ENCODE results near the gene C6orf15.

The C6orf15 gene

DNA sequence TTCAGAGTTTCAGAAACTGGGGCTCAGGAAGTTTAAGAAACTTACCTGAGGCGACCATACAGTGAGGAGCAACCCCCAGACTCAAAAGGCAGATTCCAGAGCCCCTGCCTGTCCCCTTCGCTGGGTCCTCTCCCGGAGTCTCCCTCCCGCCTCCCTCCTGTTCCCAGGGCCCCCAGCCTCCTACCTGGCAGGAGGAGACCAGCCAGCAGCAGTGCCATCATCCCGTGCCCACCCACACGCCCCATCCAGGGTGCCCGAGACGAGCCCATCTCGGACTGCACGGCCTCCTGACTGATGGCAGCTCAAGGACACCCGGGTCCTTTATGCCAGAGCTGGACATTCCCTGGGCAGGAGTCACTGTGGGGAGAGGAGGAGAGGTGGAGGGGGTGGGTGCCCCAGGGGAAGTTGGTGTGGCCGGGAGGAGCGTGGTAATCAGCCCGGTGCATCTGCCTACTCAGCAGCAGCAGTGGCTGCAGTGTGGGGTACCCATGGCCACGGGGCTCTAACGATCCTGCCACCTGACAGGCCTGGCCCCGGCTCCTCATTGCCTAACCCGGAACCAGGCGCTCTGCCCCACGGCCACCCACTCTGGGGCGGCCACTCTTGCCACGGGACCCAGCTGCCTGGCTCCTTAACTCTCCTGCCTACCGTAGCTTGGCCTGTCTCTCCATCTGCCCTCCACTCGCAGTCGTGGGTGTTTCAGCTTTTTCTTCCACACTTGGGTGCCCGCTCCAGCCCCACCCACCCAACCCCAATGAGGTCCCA lies 8.0 kb upstream of the C6orf15 start, which contains the start of gene CDSN:
TSS of gene CDSN (minus strand) at position 296 of the 765 bp plus-strand sequence. CDS start at position 269, 27 bp downstream.
- TF ChIP-seq, protein P1, sequence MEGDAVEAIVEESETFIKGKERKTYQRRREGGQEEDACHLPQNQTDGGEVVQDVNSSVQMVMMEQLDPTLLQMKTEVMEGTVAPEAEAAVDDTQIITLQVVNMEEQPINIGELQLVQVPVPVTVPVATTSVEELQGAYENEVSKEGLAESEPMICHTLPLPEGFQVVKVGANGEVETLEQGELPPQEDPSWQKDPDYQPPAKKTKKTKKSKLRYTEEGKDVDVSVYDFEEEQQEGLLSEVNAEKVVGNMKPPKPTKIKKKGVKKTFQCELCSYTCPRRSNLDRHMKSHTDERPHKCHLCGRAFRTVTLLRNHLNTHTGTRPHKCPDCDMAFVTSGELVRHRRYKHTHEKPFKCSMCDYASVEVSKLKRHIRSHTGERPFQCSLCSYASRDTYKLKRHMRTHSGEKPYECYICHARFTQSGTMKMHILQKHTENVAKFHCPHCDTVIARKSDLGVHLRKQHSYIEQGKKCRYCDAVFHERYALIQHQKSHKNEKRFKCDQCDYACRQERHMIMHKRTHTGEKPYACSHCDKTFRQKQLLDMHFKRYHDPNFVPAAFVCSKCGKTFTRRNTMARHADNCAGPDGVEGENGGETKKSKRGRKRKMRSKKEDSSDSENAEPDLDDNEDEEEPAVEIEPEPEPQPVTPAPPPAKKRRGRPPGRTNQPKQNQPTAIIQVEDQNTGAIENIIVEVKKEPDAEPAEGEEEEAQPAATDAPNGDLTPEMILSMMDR (conservative IDR thresholded peaks at IDR 0.05; ENCODE audit: low read depth, low read length) = no peak
- H3K4me3 ChIP-seq (IDR thresholded peaks at IDR 0.05; ENCODE audit: insufficient read depth, low read depth, low read length) = no peak within 1 kb of the TSS
- H2AFZ ChIP-seq (ENCODE audit: low read depth) = no peak within 1 kb of the TSS
- H3K9ac ChIP-seq = no peak within 1 kb of the TSS
- H3K79me2 ChIP-seq (ENCODE audit: insufficient read depth, low read depth) = no peaks in the 10 kb centered on the region
- H3K4me1 ChIP-seq (ENCODE audit: low read depth, poor library complexity, severe bottlenecking) = no peaks in the 10 kb centered on the region
- H3K4me2 ChIP-seq = no peak within 1 kb of the TSS
- H3K27ac ChIP-seq = no peak within 1 kb of the TSS
- H3K27me3 ChIP-seq (ENCODE audit: insufficient read depth, low read depth) = peaks cover 43% of the 10 kb centered on the region; the same call in 1 of the 2 replicates
- no peaks in the 10 kb centered on the region for H3K36me3 ChIP-seq (ENCODE audit: insufficient read depth)
- H4K20me1 ChIP-seq (ENCODE audit: insufficient read depth) = no peaks in the 10 kb centered on the region

DNA sequence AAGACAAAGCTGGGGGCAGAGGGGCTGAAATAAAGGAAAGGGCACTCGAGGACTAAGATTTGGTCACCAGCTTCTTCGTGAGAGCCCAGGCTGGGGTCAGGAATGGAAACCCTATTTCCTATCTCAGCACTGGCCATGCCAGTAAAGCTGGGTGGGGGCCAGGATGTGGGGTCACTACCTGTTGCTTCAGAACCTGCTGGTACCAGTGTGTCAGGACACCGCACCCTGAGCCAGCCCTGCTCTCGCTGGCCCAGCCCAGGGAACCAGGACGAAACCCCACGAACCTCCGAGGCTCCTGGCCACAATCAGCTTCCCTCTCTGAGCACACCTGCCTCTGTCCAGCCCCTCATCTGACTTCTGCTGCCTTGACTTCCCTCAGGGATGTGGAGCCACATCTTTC lies 5.8 kb upstream of the C6orf15 start:
- H3K27me3 ChIP-seq (ENCODE audit: insufficient read depth, low read depth) = peaks cover 48% of the 10 kb centered on the region; the same call in 1 of the 2 replicates
- TF ChIP-seq, protein P1 (conservative IDR thresholded peaks at IDR 0.05; ENCODE audit: low read depth, low read length) = no peak
- no peaks in the 10 kb centered on the region for H3K36me3 ChIP-seq (ENCODE audit: insufficient read depth)
- no peaks in the 10 kb centered on the region for H4K20me1 ChIP-seq (ENCODE audit: insufficient read depth)
- no peak overlapping the region for H3K4me3 ChIP-seq (IDR thresholded peaks at IDR 0.05; ENCODE audit: insufficient read depth, low read depth, low read length)
- no peak overlapping the region for H3K27ac ChIP-seq
- H3K4me1 ChIP-seq (ENCODE audit: low read depth, poor library complexity, severe bottlenecking) = no peaks in the 10 kb centered on the region
- H3K79me2 ChIP-seq (ENCODE audit: insufficient read depth, low read depth) = no peaks in the 10 kb centered on the region
- H2AFZ ChIP-seq (ENCODE audit: low read depth) = no peak overlapping the region
- no peak overlapping the region for H3K9ac ChIP-seq
- H3K4me2 ChIP-seq = no peak overlapping the region

DNA sequence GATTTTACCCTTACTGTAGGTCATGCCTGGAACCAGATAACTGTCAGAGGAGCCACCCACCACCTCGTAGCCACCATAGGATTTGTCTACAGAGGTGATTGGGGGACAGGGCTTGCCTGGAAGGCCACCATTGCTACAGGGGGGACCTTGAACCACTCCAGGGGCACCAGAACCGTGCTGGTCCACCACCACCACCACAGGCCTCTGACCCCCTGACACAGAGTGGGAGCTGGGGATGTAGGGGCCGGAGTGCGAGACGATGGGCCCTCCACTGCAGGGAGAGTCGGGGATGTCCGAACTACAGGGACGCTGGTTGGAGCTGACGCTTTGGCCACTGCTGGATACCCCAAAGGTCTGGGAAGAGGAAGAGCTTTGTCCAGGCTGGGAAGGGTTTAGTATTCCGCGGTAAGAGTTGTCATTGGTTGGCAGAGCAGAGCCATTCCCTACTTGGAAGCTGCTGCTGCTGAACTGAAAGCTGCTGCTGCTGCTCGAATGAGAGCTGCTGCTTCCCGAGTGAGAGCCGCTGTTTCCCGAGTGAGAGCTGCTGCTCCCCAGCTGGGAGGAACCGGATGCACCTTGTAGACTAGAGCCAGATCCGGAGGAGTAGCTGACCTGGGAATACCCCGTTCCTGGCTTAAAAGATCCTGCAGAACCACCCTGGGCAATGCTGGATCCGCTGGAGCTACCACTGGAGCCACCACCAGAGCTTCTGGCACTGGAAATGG lies 4.4 kb upstream of the C6orf15 start:
- no peak overlapping the region for H3K9ac ChIP-seq
- TF ChIP-seq, protein P1 (conservative IDR thresholded peaks at IDR 0.05; ENCODE audit: low read depth, low read length) = no peak
- no peaks in the 10 kb centered on the region for H3K36me3 ChIP-seq (ENCODE audit: insufficient read depth)
- H3K4me2 ChIP-seq = no peak overlapping the region
- H3K27me3 ChIP-seq (ENCODE audit: insufficient read depth, low read depth) = peaks cover 45% of the 10 kb centered on the region; the same call in 1 of the 2 replicates
- H3K4me3 ChIP-seq (IDR thresholded peaks at IDR 0.05; ENCODE audit: insufficient read depth, low read depth, low read length) = no peak overlapping the region
- H3K27ac ChIP-seq = no peak overlapping the region
- H2AFZ ChIP-seq (ENCODE audit: low read depth) = no peak overlapping the region
- H4K20me1 ChIP-seq (ENCODE audit: insufficient read depth) = no peaks in the 10 kb centered on the region
- H3K79me2 ChIP-seq (ENCODE audit: insufficient read depth, low read depth) = no peaks in the 10 kb centered on the region
- H3K4me1 ChIP-seq (ENCODE audit: low read depth, poor library complexity, severe bottlenecking) = no peaks in the 10 kb centered on the region

DNA sequence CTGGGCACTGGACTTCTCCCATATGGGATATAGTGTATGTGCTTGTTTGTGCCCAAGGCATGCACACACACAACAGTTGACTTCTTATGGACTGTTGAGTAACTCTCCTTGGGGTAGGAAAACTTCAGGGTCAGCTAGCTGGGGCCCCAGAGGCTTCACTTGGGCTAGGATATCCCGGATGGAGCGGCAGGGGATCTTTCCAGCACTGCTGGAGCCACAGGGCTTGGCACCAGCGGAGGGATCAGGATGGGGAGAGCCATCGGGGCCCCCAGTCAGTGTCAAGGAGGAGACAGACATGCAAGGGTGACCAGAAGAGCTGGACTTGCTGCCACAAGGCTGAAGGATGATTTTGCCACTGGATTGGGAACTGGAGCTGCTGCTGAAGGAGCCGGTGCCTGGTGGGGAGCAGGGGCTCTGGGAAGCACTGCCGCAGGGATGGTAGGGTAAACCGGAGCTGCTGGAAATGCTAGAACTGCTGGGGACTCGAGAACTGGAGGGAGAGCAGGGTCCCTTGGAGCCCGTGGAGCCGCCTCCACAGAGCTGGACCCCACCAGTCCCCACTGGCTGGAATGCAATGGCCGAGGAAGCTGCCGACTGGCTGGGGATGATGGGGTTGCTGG lies 3.7 kb upstream of the C6orf15 start:
- Histone ChIP-seq H2AFZ (ENCODE audit: low read depth) (no peak overlapping the region), H3K9ac (no peak overlapping the region), H3K27me3 (ENCODE audit: insufficient read depth, low read depth) (peaks cover 45% of the 10 kb centered on the region; the same call in 1 of the 2 replicates), H4K20me1 (ENCODE audit: insufficient read depth) (no peaks in the 10 kb centered on the region), H3K4me1 (ENCODE audit: low read depth, poor library complexity, severe bottlenecking) (no peaks in the 10 kb centered on the region), H3K4me2 (no peak overlapping the region), H3K4me3 (IDR thresholded peaks at IDR 0.05; ENCODE audit: insufficient read depth, low read depth, low read length) (no peak overlapping the region), H3K27ac (no peak overlapping the region), H3K36me3 (ENCODE audit: insufficient read depth) (no peaks in the 10 kb centered on the region), H3K79me2 (ENCODE audit: insufficient read depth, low read depth) (no peaks in the 10 kb centered on the region)
- TF ChIP-seq, protein P1 (conservative IDR thresholded peaks at IDR 0.05; ENCODE audit: low read depth, low read length) = no peak

Measured in KMS-11 (cell line).